Omental fat pad (tissue), 4 donors: ENCODE measurements around the gene TXNL1. TPM values are rescaled to one million over a fixed set of nuclear protein-coding genes. Genes with fewer than 3 reads are reported as not detected.

Experiments used
- ATAC-seq: fragments of 150-250 bp; one replicate; pipeline ENCODE4 v1.9.1; 2016; ENCODE audit warnings: mild to moderate bottlenecking, moderate library complexity; ENCODE audit not compliant: low FRiP score
- DNase-seq: peaks from one replicate; pipeline ENCODE4 v3.0.0-alpha.2; 2019; ENCODE audit warnings: low spot score
- total RNA-seq, 4 donors: library from RNA; depleted of rRNA; stranded (reverse); fragments of >200 nt; gene quantifications; one replicate each; pipeline ENCODE4 v1.1.0, GENCODE V29; 2016
- TF ChIP-seq, protein P1 (sequence below), 3 donors: fragments of 450-650 bp; IDR thresholded peaks; one replicate each; pipeline ENCODE4 v1.5.1; 2016 to 2017; ENCODE audit warnings: antibody characterized with exemption in 3 of 3, mild to moderate bottlenecking in 3 of 3, moderate library complexity in 2 of 3

Gene TXNL1
- total RNA-seq, 4 donors from 2014 or later = 31.4 to 47.4 (median 41.1) TPM

DNA sequence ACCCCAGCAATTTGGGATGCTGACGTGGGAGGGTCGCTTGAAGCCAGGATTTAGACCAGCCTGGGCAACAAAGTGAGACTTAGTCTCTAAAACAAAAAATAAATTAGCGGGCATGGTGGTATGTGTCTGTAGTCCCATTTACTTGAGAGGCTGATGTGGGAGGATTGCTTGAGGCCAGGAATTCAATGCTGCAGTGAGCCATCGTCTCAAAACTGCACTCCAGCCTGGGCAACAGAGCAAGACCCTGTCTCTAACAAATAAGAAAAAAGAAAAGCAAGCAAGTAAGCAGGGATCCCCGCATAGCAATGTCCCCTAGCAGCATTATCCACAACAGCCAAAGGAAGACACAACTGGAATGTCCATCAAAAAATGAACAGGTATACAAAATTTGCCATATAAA lies 3.4 kb downstream of the TXNL1 start:
- no peak for ATAC-seq
- DNase-seq = no peak

DNA sequence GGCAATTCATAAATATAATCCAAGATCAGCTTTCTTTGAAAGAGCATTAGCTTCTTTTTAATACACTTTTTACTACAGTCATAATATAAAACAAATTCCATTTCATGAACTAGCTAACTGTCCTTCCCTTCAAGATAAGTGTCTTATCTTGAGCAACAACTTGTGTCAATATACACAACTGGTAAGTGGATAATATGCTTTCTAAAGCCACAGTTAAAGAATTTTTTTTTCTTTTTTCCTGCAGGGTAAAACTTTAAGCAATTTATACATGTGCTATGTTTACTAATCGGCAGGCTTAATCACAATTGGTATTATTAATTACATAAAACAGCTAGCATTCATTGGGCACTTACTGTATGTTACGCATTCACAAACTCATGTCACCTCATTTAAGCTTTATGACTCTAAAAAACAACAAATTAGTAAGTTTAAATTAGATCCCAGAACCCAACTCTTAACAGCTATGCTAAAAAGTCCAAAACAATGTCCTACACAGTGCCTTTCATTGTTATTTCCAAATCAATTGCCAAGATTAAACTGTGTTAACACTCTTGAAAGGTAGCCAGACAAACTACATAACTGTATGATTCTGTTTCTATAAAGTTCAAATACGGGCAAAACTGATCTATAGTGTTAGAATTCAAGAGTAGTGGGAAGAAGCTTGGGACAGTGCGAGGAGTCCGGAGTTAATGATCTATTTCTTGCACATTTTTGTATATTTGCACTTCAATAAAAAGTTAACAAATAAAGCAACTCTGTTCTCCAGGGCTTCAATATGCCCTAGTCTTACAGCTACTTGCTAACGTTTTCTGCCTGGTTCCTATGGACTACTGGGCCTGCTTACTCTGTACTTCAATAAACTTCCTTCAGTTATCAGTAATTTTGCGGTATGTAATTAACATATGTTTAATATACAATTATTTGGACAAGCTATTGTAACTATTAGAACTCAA lies 6.0 kb downstream of the TXNL1 start:
- ATAC-seq (no peak), DNase-seq (no peak)
- TF ChIP-seq, protein P1, sequence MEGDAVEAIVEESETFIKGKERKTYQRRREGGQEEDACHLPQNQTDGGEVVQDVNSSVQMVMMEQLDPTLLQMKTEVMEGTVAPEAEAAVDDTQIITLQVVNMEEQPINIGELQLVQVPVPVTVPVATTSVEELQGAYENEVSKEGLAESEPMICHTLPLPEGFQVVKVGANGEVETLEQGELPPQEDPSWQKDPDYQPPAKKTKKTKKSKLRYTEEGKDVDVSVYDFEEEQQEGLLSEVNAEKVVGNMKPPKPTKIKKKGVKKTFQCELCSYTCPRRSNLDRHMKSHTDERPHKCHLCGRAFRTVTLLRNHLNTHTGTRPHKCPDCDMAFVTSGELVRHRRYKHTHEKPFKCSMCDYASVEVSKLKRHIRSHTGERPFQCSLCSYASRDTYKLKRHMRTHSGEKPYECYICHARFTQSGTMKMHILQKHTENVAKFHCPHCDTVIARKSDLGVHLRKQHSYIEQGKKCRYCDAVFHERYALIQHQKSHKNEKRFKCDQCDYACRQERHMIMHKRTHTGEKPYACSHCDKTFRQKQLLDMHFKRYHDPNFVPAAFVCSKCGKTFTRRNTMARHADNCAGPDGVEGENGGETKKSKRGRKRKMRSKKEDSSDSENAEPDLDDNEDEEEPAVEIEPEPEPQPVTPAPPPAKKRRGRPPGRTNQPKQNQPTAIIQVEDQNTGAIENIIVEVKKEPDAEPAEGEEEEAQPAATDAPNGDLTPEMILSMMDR (IDR thresholded peaks at IDR 0.05) = no peak

More for the DNA sequence above, 3.4 kb downstream of the TXNL1 start:
- TF ChIP-seq, protein P1 (IDR thresholded peaks at IDR 0.05) = no peak

DNA sequence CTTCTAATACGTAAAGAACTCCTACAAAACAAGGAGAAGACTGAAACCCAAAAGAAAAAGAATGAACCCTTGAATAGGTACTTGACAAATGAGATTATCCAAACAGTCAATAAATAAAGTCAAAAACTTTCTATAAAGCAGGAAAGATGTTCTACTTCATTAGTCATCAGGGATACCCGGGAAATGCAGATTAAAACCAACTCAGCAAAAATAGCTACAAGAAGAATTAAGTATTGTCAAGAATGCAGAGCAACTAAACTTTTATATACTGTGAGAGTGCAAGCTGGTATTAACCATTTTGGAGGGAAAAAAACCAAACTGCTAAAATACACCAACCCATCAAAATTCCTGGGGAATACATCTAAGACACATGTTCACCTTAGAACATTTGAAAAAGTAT lies 10.4 kb downstream of the TXNL1 start:
- no peak for DNase-seq
- TF ChIP-seq, protein P1 (IDR thresholded peaks at IDR 0.05) = no peak
- no peak for ATAC-seq

DNA sequence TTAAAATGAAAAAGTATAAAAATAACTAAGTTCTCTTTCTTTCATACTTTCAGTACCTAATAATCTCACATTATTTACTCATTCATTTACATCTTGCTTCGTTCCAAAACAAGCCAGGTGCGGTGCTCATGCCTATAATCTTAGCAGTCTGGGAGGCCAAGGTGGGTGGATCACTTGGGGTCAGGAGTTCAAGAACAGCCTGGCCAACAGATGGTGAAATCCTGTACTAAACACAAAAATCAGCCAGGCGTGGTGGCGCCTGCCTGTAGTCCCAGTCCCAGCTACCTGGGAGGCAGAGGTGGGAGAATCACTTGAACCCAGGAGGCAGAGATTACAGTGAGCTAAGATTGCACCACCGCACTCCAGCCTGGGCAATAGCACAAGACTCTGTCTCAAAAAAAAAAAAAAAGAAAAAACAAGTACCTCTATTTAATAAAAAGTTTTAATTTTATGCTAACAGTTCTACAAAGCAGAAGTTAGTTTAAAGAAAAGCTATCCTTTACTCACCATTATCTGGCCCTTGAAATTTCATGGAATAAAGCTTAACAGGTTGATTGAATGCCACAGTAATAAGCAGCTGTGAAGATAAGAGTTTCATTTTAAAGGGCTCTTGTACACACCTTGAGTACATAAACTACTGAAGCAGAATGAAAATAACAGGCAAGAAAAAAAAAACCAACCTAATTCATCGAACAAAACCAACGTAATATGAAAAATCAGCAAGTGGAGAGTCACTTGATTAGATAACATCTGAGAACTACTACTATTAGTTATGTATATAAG lies 22.5 kb downstream of the TXNL1 start:
- DNase-seq (no peak), ATAC-seq (no peak)
- TF ChIP-seq, protein P1 (IDR thresholded peaks at IDR 0.05) = no peak

DNA sequence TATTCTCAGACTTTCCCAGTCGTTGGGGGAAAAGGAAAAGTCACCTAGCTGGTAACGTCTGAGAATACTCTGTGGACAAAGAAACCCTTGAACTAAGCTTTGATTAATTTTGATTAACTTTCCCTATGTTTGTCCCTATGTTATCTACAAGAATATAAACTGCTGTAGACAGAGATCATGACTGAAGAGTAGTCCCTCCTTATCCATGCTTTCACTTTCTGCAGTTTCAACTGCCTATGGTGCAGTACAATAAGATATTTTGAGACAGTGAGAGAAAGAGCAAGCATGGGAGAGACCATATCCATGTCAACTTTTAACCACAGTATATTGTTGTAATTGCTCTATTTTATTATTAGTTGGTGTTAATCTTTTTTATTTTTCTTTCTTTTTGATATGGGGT lies 31.8 kb downstream of the TXNL1 start:
- TF ChIP-seq, protein P1 (IDR thresholded peaks at IDR 0.05) = no peak
- DNase-seq (no peak), ATAC-seq (no peak)

DNA sequence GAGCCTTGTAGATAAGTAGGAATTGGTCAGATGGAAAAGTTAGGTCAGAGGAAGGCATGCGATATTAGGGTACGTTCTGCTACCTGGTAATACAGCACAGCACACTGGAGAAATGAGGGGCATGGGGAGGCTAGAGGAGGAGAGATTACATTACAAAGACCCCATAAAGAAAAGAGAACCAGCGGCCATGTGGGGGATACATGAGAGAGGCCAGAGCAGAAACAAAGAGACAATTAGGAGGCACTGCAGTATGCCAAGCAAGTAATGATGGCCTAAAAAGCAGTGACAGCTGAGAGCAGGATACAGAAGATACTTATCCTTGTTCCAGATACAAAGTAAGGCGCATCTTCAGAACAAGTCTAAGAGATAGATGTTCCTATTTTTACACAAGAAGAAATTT lies 40.0 kb downstream of the TXNL1 start:
- DNase-seq = no peak
- ATAC-seq = no peak
- TF ChIP-seq, protein P1 (IDR thresholded peaks at IDR 0.05) = no peak
